T-helper 1 cell treated with Interleukin-12 subunit alpha and Interleukin-12 subunit beta and Interleukin-4 antibody, amounts not matched to agents 30 ng/mL and 1 ng/mL, for 36 hours (primary cell): ENCODE results near the gene VAV2. TPM values are rescaled to one million over a fixed set of nuclear protein-coding genes. Genes with fewer than 3 reads are reported as not detected.
"Not testable (repeated sequence)": the region's sequence is repeated elsewhere in the genome, so short reads cannot be mapped to it uniquely, and the experiment has no call there.

Source experiments
- intact Hi-C: fragments of 100-400 bp; cut with micrococcal nuclease; formaldehyde crosslinking; loops from one replicate; pipeline ENCODE4 v1.15.1; 2024
- total RNA-seq: library from RNA; stranded (reverse); gene quantifications from 2 replicates; pipeline ENCODE4 v1.2.3, GENCODE V29; 2022

VAV2 gene
- total RNA-seq, 1 donor from 2014 or later: 3.1 TPM

DNA sequence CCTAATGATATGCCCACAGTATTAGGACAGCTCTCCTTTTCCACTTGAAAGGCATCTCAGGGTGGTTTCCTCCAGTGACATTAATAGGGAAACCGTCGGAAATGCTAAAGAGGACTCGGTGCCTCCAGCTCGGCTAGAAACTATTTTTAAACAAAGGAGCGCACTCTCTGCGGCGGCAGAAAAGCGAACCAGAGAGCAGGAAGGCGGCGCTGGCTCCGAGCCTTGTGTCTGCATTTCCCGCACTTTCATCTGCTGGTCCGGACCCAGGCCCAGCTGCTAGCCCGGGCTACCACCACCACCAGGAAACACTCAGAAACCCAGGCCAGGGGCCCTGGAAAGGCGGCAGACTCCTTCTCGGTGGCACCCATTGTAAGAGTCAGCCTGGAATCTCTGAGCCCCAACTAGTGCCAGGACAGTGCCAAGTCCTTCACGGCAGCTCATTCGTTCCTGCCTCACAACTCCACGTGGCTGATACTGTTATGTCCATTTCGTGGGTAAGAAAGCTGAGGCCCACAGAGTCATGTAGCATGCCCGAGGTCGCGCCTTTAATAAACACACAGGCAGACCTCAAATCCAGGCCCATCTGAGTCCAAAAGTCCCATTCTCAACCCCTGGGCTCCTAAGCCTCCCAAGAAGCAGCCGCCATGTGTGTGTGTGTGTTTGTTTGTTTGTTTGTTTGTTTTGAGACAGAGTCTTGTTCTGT lies 73.9 kb downstream of the VAV2 start:
- intact Hi-C loops: no loop called here

DNA sequence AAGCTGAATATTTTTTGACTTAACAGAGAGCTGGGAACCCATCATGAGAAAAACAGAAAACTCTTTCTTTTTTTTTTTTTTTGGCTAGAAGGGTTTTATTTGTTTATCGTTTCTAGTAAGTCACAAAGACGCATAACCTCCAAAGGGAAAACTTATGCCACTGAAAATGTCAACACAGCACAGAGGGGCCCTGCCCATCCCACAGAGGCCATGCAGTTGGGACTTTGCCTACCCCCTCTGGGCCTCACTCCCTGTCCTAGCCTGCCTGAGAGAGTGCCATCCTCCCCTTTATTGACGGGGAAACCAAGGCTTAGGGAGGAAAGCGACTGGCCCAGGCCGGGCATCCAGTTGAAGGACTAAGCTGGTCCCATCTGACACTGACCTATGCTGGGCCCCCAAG lies 74.7 kb downstream of the VAV2 start:
- intact Hi-C loops: no loop called here

DNA sequence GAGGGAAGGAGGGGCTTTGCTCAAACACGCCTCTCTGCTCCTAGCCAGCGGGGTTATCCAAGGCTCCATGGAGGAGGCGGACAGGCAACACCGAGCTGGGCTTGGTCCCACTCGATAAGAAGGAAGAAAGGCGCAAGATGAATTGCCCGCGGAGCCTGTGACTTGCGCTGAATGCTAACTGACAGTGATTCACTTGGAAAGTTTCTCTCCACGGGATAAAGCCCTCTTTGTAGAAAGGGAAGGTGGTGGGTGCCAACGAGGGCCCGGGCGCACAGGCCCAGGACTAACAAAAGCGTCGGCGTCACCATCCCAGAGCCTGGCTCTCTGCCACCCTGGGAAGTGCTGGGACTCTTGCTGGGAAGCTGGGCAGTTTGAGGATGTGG lies 76.0 kb downstream of the VAV2 start:
- intact Hi-C loops: no loop called here

DNA sequence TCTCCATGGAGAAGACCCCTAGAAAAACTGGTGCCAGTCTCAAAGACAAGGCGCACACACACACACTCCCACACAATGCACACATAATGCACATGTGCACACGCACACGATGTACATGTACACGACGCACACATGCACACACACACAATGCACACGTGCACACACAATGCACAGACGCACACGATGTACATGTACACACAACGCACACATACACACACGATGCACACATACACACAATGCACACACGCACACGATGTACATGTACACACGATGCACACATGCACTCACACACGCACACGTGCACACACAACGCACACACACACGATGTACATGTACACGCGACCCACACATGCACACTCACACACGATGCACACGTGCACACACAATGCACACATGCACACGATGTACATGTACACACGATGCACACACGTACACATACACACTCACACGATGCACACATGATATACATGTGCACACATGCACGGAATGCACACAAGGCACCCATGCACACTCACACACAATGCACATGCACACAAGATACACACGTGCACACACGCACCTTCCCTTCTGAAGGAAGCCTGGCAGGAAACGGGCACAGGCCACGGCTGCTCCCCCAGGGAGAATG lies 76.5 kb downstream of the VAV2 start:
- intact Hi-C loops: no loop called here

DNA sequence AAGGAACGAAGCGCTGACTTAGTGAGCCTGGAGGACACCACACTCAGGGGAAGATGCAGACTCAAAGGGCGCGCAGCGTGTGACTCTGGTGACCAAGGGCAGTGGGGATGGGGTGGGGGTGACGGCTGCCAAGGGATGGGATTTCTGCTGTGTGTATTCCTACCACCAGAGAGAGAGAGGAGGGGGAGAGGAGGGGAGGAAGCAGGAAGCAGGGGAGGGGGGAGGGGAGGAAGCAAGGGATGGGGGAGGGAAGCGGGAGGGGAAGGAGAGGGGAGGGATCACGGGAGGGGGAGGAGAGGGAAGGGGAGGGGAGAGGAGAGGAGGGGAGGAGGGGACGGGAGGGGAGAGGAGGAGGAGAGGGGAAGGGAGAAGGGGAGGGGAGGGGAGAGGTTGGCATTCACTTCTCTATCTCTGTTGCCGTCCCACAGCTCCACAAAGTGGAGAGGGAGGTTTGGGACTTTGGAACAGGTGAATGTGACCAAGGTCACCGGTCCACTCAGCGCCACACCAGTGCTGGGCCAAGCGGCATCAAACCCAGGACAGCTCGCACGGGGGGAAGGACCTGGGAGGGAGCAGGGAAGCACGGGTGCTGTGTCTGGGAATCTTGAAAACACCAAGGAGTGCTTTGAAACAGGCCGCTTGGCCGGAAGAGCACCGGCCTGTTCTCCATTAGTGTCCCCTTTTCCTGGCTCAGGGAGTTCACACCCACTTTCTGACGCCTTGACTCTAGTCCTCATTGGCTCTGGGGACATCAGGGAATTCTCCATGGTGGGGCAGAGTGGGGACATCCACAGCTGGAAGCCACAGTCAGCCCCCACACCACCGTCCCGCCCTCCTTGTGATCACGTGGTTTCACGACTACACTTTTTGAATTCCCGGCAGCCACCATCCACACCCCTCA lies 77.4 kb downstream of the VAV2 start:
- intact Hi-C loops: no loop called here

DNA sequence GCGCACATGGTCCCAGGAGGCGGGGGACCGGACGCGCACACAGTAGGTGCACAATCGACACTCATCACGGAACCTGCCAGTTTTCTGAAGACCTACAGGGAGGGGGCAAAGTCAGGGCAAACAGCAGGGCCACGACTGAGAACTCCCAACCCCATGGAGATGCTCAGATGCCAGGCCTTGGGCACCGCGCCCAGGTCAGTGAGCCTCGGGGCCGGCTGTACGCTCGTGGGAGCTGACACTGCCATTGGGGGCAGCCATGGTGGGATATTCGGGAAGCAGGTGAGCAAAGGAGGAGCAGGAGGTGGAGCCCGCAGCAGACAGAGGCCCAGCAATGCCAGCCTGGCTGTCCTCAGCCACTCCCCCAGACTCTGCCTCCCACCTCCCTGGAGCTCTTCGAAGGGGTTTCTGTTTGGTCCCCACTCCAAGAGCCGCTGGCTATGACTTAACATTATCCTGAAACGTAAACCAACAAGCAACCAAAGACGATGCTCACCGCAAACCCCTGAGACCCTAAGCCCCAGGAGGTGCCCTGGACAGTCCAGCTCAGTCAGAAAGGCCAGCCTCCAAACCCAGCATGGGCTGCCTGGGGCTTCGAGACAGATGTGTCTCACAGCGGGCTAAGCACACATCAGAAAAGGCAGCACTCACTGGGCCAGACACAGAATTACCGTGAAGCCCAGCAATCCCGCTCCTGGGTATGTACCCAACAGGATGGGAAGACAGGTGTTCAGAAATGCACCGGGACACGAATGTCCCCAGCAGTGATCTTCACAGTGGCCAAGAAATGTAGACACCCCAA lies 78.4 kb downstream of the VAV2 start:
- intact Hi-C loops: no loop called here

DNA sequence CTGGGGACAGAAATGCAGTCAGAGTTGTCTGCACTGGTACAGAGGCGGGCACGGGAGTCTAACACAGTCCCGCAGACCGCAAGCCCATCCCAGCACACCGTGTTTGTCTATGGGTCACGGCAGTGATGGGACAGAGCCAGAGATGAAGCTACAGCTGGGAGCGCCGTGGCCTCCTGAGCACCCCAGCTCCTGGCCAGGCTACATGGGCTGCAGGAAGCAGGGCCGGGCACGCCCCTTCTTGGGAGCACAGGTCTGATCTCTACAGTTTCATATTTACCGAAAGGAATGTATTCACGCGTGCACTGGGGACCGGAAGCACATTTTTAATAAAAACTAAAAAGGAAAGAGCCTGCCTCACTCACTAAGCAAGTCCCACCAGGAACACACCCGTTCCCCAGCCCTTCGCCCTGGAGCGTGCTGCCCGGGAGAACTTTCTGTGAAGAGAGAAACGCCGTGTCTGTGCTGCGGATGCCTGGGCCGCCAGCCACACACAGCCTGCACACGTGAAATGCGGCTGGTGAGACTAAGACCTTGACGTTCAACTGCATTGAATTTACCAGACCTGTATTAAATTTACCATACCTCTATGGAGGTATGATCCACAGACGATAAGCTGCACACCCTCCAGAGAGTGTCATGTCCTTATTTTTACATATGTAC lies 81.1 kb downstream of the VAV2 start:
- intact Hi-C loops: no loop called here

DNA sequence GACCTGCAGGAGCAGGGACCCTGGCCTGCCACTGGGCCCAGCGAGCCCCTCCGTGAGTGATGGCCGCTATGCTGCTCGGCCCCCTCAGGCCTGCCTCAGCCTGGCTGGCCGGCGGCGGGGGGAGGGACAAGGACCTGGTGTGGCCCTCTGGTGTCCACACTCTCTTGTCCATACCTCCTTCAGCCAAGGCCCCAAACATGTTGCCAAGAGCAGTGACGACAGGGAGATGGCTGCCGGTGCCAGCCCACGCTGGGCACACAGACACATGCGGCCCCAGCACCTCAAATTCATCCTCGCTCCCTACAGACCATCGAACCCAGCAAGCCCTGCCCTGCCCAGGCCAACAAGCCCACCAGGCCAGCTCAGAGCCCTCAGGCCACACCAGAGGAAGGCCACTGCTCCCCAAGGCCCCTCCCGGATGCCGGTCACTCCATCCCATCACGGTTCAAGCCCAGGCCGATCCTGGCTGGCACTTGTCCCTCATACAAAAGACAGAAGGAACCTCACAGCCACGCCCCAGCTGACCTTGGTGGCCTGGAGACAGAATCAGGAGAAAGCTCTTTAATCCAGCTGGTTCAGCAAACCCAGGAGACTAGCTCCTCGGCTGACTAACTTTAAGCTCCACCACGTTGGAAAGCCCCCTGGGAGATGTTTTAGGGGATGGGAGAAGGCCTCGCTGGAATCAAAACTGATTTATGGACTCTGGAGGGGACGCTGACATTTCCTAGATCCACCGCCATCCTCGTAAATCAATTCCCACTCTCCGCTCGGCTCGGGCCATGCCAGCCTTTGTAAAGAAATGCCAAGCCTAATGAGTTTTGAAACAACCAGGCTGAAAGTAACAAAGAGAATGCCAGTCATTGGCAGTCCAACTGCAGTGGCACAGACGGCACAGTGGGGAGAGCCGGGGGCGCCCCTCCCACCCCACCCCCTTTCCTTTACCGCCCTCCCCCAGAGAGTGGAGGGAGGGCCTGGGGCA lies 84.9 kb downstream of the VAV2 start:
- intact Hi-C loops: no loop called here

DNA sequence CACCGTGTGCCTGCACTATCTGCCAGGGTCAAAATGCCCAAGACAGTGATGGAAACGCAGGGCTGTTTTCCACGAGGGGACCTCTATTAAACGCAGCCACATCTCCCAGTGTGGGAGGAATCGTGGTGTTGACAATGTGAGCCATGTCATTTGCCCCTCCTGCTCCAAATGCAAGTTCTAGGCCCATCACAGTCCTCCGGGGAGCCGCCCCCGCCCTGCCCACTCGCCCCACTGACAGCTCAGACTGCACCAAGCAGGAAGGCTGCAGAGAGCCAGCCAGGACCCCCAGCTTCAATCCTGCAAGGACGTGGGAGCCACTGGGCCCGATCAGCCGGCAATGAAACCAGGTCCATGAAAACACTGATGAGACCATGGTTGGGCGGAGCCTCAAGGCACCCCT lies 85.9 kb downstream of the VAV2 start:
- intact Hi-C loops: no loop called here

DNA sequence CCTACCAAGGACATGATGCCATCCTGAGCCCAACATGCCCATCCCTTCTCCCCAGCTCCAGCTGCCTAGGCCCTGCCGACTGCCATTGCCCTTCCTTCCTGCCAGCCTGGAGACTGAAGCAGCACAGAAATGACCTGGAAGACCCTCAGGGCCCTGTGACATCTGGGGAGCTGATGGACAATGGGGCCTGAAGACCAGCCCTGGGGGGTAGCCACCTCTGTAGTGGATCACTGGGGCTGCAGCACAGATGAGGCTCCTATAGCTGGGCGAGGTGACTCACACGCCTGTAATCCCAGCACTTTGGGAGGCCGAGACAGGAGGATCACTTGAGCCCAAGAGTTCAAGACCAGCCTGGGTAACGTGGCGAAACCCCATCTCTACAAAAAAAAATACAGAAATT lies 86.6 kb downstream of the VAV2 start:
- intact Hi-C loops: no loop called here

DNA sequence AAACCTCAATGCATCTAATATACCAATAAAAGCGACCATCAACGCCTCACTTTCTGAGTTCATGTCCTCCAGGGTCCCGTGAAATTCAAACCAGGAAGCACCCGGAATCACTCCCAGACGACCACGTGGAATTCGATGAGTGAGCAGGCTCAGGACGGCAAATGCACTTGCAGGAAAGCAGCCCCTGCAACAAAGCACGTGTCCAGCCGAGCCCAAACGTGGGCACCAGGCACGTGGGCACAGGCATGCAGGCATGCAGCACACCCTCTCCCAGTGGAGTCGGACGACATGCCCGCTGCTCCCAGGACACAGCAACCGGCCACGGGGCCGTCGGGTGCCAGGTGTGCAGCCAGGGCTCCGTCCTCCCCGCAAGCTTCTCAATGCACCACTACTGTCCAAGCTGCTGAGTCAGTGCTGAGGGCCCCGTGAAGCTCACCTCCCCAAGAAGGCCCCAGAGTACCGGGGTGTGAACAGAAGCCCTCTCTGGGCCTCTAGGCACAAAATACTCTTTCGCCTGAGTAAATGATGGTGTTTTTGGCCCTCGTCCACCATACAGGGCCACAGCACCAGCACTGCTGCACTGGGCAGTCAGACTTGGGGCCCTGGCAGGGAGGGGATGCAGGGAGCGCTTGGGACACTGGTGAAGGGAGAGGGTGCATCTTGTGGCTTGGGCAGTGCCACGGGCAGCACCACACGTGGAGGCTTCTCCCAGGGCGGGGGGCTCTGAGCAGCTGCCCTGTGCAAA lies 87.6 kb downstream of the VAV2 start:
- intact Hi-C loops: no loop called here

DNA sequence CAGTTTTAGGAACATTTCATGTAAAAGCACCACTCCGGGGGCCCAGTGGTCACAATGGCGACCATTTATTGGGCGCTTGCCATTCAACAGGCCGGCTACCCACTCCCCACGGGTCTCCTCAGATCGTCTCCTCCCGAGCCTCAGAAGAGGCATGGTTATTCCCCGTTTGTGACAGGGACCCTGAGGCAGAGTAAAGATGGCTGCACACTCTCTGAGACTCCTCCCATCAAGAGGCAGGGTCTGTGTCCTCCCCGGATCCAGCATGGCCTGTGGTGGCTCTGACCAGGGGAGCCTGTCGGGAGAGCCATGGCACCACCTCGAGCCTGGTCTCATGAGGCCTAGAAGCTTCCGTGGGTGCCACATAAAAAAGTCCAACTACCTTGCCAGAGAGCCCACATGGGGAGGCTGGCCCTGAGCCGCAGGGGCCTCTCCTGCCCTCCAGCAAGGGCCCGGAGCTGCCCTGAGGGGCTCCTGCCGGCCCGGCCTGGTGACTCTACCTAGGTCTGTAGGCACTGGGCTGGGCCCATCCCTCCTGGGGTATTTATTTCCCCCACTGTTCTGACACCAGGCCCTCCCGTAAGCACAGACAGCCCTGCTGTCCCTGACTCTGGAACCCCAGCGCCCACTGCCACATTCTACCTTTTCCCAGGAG lies 90.8 kb downstream of the VAV2 start:
- intact Hi-C loops: no loop called here

DNA sequence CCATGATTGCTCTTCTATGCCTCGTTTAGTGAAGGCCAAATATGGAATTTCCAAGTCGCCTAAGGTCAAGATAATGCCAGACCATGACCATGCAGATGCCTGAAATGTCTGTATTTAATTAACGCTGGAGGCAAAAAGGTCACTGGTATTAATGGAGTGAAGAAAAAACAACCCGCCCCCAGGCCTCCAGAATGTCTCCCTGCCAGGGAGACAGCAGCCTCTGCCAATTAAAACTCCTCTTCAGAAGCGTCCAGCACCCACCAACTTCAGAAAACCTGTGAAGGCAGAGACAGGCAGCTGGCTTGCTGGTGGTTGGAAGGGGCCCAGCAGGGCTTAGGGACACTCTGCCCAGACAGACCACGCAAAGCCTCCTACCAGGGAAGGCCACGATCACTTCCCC lies 94.4 kb downstream of the VAV2 start:
- intact Hi-C loops: no loop called here

DNA sequence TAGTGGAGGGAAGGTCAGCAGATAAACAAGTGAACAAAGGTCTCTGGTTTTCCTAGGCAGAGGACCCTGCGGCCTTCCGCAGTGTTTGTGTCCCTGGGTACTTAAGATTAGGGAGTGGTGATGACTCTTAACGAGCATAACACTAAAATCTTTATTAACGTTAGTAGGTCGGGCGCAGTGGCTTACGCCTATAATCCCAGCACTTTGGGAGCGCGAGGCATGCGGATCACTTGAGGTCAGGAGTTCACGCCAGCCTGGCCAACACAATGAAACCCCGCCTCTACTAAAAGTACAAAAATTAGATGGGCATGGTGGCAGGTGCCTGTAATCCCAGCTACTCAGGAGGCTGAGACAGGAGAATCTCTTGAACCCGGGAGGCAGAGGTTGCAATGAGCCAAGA lies 96.1 kb downstream of the VAV2 start:
- intact Hi-C loops: not testable (repeated sequence)

DNA sequence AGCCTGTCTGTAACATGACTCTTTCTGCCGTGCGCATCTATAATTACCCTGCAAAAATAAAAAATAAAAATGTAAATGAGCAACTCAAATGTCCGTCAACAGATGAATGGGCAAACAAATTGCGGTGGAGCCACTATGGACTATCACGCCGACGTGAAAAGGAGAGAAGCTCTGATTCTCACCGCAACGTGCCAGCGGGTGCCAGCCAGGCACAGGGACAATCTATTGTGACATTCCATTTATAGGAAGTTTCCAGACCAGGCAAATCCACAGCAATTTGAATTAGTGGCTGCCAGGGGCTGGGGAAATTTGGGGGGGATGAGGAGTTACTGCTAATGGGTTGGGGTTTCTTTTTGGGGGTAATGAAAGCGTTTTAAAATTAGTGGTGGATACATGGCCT lies 96.8 kb downstream of the VAV2 start:
- intact Hi-C loops: no loop called here

DNA sequence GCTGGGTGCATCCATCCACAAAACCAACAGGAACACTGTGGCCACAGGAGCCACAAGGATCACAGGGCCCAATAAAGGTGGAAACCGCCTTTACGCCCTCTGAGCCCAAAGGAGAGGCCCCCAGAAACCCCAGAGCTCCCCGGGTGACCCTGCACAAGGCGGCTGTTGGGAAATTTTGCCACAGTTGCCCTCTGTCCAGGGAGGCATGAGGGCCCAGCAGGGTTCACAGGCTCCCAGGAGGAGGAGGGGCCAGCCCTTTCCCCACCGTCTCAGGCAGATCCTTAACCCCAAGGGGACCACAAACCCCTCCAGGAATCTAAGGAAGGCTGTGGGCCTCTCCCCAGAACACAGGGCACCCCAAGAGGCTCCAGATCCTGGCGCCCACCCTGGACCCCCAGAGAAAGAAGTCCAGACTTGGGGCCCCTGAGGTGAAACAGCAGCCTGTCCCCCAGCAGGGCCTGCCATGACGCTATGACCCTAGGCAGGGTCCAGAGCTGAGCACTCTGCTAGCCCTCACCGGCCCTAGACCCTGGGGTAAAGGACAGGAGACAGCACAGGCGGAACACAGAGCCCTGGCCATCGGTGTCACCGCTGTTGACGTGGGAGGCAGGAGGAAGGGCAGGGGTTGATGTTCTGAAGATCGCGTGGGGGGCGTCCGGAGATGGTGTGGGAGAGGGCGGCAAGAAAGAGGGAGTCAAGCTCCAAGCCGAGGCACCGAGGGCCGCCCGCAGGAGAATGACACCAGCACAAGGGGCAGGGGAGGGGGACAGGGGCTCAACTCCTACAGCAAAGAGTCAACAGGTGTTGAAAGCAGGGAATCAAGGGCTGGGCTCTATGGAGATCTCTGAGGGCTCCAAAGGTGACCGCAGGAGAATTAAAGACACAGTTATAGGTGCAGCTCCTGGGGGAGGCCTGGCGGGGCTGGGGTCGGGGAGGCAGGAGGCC lies 97.5 kb downstream of the VAV2 start:
- intact Hi-C loops: no loop called here

DNA sequence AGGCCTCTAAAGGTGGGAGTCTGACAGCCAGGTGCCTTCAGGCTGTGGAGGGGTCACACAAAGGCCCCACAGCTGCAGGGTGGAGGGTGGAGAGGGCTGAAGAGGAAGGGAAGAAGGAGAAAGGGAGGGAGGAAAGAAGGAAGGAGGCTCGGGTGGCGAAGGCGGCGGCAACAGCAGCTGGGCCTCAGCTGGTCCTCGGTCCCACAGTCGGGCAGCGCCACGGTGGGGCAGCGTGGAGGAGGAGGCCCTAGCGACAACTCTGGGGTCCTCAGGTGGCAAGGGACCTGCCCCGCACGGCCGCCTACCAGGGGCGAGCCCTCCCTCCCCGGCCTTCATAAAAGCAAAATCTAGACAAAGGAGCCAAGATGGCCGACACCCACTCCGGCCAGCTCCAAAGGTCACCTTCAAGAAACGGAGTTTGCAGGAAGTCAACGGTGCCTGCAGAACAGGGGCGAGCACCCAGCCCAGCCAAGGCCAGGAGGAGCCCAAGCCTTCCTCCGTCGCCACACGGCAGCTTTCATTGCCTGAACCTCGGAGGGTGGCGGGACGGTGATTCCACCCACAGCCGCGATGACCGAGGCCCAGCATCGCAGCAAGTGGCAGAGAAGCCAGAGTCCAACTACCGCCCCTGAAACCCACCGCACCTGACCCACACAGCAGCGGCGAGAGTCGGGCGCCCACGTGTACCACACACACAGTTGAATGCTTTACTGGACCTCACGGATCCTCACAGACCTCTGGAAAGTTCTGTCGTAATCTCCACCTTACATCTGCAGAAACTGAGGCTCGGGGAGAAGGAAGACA lies 98.7 kb downstream of the VAV2 start:
- intact Hi-C loops: no loop called here
